ENCODE measurements around the gene APPL1.

- TF ChIP-seq ARNT (IDR thresholded peaks at IDR 0.05) = no peak
- no peak for TF ChIP-seq POLR2A (conservative IDR thresholded peaks at IDR 0.05)
- no peak for TF ChIP-seq ZFP91 (CRISPR knock-in tag; IDR thresholded peaks at IDR 0.05)
- TF ChIP-seq XRCC3 (IDR thresholded peaks at IDR 0.05) = no peak
- TF ChIP-seq TAF1 (IDR thresholded peaks at IDR 0.05; ENCODE audit: control insufficient read depth, extremely low read depth, insufficient read depth, low read length, severe bottlenecking) = no peak
- TF ChIP-seq NFE2L1 (tag; IDR thresholded peaks at IDR 0.05; ENCODE audit: borderline replicate concordance, low read depth) = no peak
- no peak for TF ChIP-seq GATA2 (CRISPR knock-in tag; IDR thresholded peaks at IDR 0.05)
- no peak for TF ChIP-seq KLF16 (IDR thresholded peaks at IDR 0.05)
- TF ChIP-seq CXXC5 (CRISPR knock-in tag; IDR thresholded peaks at IDR 0.05) = no peak
- no peak for TF ChIP-seq SIX5 (IDR thresholded peaks at IDR 0.05; ENCODE audit: borderline replicate concordance in 1 of 2, insufficient read depth in 1 of 2, low read depth in 1 of 2, low read length in 2 of 2)
- TF ChIP-seq CEBPB (tag; IDR thresholded peaks at IDR 0.05) = no peak
- no peak for TF ChIP-seq ZNF324 (CRISPR knock-in tag; IDR thresholded peaks at IDR 0.05)
- TF ChIP-seq NR1H2 (CRISPR knock-in tag; IDR thresholded peaks at IDR 0.05) = no peak
These were observed 55.8 kb downstream of the APPL1 start for GRCh38 chr3:57283334-57283733.

All from K562 (cell line).